ENCODE measurements around the gene GATD1.

GRCh38 chr11:809287-810039 is 32.2 kb upstream of the GATD1 start, which contains the start of gene RPLP2:
- no peak for TF ChIP-seq CTCF (IDR thresholded peaks at IDR 0.05 in 2 of 3, conservative IDR thresholded peaks at IDR 0.05 in 1 of 3; ENCODE audit: borderline replicate concordance in 1 of 3, insufficient read depth in 1 of 3, low read depth in 2 of 3, low read length in 2 of 3)
- TF ChIP-seq RAD21 (IDR thresholded peaks at IDR 0.05; ENCODE audit: low read depth) = no peak
